MM.1S (cell line): ENCODE data around the gene SLC15A3.

Experiments
- EZH2 ChIP-seq: fragments of 300-600 bp; sonication (generic); optimal IDR thresholded peaks from 2 replicates; pipeline ENCODE3; 2017; ENCODE audit warnings: low read depth, mild to moderate bottlenecking, antibody characterized with exemption, low read length, mixed read lengths
- TF ChIP-seq, protein P1 (sequence below): fragments of 300-600 bp; sonication (generic); IDR thresholded peaks from 2 replicates; pipeline ENCODE4 v1.5.1; 2016; ENCODE audit warnings: antibody characterized with exemption, low read length, mixed read lengths

DNA sequence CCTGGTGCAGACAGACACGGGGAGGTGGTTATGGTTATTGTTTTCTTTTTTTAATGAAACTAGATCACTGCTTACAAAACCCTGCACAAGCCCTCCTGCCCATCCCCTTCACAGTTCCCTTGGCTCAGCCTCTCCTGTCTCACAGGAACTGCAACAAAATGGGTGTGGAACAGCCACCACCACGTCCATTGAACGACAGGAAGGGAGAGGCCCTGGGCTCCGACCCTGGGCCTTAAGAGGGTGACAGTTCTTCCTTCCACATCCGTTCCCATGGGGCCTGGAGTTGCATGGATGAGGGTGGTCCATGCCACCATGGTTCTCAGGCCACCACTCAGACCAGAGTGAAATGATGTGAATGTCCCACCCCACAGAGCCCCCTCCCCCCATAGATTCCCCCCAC, 61.3 kb downstream of the SLC15A3 start:
- no peak for TF ChIP-seq EZH2
- TF ChIP-seq, protein P1, sequence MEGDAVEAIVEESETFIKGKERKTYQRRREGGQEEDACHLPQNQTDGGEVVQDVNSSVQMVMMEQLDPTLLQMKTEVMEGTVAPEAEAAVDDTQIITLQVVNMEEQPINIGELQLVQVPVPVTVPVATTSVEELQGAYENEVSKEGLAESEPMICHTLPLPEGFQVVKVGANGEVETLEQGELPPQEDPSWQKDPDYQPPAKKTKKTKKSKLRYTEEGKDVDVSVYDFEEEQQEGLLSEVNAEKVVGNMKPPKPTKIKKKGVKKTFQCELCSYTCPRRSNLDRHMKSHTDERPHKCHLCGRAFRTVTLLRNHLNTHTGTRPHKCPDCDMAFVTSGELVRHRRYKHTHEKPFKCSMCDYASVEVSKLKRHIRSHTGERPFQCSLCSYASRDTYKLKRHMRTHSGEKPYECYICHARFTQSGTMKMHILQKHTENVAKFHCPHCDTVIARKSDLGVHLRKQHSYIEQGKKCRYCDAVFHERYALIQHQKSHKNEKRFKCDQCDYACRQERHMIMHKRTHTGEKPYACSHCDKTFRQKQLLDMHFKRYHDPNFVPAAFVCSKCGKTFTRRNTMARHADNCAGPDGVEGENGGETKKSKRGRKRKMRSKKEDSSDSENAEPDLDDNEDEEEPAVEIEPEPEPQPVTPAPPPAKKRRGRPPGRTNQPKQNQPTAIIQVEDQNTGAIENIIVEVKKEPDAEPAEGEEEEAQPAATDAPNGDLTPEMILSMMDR = no peak
